Hematopoietic multipotent progenitor cell treated with erythropoietin and hydrocortisone succinate and interleukin-3 and kit ligand, for 17 days (in vitro differentiated cells): ENCODE data around the gene OR1A1.
"Not testable (repeated sequence)": the region's sequence is repeated elsewhere in the genome, so short reads cannot be mapped to it uniquely, and the experiment has no call there.

Experiments used
- DNase-seq: peaks from one replicate; pipeline ENCODE4 v3.0.0-alpha.2; 2015; ENCODE audit warnings: low spot score

OR1A1 gene

GRCh38 chr17:3207367-3207766, at the start of gene OR1A1:
Gene OR1A1 (plus strand): TSS chr17:3207667. CDS start chr17:3215621, 7,954 bp downstream.
- no peak for DNase-seq

- DNase-seq: no peak
Observed at GRCh38 chr17:3167574-3167973, 39.9 kb upstream of the OR1A1 start.

GRCh38 chr17:3189961-3190360, 17.5 kb upstream of the OR1A1 start:
- no peak for DNase-seq

- DNase-seq: no peak
Observed at GRCh38 chr17:3197219-3197618, 10.2 kb upstream of the OR1A1 start, which contains the start of gene OR1A2. Gene OR1A2 (plus strand): TSS chr17:3197519. CDS start chr17:3197519, 0 bp downstream.

GRCh38 chr17:3208484-3208883, 1.0 kb downstream of the OR1A1 start:
- DNase-seq: no peak

GRCh38 chr17:3213001-3213400, 5.5 kb downstream of the OR1A1 start:
- no peak for DNase-seq

GRCh38 chr17:3213587-3213986, 6.1 kb downstream of the OR1A1 start:
- DNase-seq: no peak

GRCh38 chr17:3219978-3220377, 12.5 kb downstream of the OR1A1 start:
- DNase-seq: not testable (repeated sequence)

GRCh38 chr17:3221850-3222249, 14.4 kb downstream of the OR1A1 start:
- DNase-seq: no peak

GRCh38 chr17:3222505-3222904, 15.0 kb downstream of the OR1A1 start:
- DNase-seq: no peak

GRCh38 chr17:3224721-3225352, 17.4 kb downstream of the OR1A1 start:
- not testable (repeated sequence) for DNase-seq

- not testable (repeated sequence) for DNase-seq
Observed at GRCh38 chr17:3232300-3232699, 24.8 kb downstream of the OR1A1 start.

GRCh38 chr17:3238685-3239084, 31.2 kb downstream of the OR1A1 start:
- not testable (repeated sequence) for DNase-seq

GRCh38 chr17:3241044-3241443, 33.6 kb downstream of the OR1A1 start:
- not testable (repeated sequence) for DNase-seq

- not testable (repeated sequence) for DNase-seq
Observed at GRCh38 chr17:3244841-3245240, 37.4 kb downstream of the OR1A1 start.

- DNase-seq: not testable (repeated sequence)
Observed at GRCh38 chr17:3249013-3249412, 41.5 kb downstream of the OR1A1 start.

- no peak for DNase-seq
Observed at GRCh38 chr17:3256575-3256974, 49.1 kb downstream of the OR1A1 start.

GRCh38 chr17:3260163-3260562, 52.7 kb downstream of the OR1A1 start:
- no peak for DNase-seq

- no peak for DNase-seq
Observed at GRCh38 chr17:3260600-3260999, 53.1 kb downstream of the OR1A1 start.
